GM19468 (cell line): ENCODE data around the gene PPP1CC.
"Not testable (repeated sequence)": the region's sequence is repeated elsewhere in the genome, so short reads cannot be mapped to it uniquely, and the experiment has no call there.

Source experiments
- ATAC-seq: cut with Tn5 transposase; IDR thresholded peaks from one replicate; pipeline ENCODE4 v1.9.1; 2021; ENCODE audit warnings: mild to moderate bottlenecking, moderate library complexity, moderate number of reproducible peaks; ENCODE audit not compliant: unreplicated experiment; ENCODE audit errors: extremely low read depth

Gene PPP1CC

DNA sequence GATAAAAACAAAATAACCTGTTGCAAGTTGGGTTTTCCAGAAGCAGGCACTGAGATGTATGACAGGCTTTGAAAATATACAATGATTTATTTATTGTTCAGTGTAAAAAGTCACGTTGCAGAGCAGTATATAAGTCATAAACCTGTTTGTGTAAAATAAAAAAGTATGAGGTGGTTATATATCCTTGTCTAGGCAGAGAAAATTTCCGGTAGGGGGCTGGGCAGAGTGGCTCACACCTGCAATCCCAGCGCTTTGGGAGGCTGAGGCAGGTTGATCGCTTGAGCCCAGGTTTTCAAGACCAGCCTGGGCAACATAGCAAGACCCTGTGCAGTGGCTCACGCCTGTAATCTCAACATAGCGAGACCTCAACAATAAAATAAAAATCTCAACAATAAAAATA lies 16.2 kb upstream of the PPP1CC start:
- ATAC-seq: no peak

DNA sequence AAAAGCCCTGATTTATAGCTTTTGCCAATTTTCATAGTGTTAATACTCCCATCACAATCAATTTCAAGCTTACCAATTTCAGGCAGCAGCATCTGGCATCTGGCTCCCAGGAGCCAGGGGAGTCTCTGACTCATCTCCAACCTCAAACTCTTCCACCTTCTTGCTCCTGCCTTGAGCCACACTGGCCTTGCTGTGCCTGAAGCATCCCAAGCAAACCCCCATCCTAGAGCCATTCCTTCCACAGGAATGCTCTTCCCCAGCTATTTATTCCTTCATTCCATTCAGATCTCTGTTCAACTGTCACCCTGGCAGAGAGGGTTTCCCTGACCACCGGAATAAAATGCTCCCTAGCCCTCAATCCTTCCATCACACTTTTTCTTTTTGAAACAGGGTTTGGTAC lies 13.9 kb upstream of the PPP1CC start:
- ATAC-seq: no peak

DNA sequence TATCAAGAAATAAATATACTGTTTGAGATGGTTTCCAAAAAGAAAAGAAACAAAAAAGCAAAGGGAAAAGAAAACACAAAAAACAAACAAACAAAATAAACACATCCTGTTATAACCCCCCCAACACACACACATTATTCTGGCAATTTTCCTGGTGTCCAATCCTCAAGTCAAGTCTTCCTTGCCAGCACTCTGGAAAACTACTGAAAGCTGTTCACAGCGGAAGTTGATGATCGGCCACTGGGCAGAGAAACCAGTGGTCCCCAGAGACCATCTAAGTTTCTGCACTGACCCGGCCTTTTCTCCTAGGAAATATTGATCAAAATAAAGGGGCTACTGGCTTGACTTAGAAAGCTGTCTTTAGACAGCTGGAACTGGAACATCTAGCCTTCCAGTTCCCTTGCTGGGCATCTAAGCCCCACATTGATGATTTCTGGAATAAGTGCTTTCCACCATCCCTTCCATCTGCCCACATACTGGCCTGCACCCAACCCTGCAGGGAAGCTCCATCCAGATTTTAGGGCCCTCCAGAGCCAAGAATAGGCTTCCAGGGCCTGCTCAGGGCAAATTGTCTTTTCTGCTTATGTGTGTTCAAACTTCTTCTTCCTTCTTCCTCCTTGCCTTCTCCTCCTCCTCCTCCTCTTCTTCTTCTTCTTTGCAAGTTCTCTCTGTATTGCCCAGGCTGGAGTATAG lies 11.6 kb upstream of the PPP1CC start:
- no peak for ATAC-seq

DNA sequence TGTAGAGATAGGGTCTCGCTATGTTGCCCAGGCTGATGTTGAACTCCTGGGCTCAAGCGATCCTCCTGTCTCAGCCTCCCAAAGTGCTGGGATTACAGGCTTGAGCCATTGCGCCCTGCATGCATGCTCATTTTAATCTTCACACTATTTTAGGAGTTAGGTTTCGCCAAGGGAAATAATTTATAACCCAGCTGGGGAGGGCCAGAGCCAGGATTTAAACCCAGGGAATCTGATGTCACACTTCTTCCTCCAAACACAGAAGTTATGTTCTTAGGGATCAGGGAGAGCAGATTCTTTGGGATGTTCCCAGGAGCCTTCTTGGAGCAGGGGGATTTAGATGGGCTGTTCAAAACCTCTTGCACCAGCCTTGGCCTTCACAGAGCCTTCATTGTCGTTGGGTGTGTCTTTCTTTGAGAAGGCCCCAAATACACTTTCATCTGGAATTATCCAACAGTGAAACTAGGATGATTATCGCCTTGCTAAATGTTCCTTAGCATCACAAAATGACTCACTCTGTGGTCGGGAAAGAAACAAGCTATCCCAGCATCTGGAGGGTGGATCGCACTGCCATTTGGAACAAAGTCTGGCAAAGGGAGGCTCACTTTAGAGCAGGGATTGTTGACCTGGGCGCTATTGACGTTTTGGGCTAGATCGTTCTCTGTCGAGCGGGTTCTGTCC lies 8.2 kb upstream of the PPP1CC start:
- ATAC-seq: no peak

DNA sequence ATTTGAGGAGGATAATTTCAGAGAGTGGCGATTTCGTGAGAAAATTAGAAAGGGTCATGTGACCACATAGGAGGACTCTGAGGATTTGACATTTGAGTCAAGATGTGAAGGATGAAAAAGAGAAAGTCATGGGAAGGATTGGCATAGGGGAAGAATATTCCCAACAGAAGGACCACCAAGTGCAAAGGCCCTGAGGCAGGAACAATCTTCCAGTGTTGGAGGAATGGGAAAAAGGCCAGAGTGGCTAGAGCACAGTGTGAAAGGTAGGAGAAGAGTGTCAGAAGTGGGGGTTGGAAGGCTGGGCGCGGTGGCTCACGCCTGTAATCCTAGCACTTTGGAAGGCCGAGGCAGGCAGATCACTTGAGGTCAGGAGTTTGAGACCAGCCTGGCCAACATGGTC lies 3.9 kb upstream of the PPP1CC start:
- ATAC-seq: no peak

DNA sequence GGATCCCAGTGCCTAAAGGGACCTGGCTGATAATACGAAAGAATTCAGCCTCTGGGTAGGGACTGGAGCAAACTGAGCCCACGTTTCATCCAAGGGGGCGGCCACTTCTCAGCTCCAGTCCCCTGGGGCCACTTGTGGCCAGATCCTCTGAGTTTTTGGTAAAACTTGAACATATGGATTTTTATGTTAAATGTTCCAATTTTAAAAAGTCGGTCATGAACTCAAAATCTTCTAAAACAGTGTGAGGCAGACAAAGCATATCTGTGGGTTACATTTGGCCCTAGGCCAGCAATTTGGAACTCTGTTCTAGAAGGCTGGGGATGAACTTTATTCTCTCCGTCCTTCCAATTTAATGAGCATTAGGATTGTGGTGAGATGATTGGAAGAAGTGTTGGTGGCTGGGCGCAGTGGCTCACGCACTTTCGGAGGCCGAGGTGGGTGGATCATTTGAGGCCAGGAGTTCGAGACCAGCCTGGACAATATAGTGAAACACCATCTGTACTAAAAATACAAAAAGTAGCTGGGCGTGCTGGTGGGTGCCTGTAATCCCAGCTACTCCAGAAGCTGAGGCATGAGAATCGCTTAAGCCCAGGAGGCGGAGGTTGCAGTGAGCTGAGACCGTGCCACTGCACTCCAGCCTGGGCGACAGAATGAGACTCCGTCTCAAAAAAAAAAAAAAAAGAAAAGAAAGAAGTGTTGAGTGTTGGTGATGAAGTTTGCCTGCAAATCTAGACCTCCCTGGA lies 3.0 kb upstream of the PPP1CC start:
- ATAC-seq: no peak

DNA sequence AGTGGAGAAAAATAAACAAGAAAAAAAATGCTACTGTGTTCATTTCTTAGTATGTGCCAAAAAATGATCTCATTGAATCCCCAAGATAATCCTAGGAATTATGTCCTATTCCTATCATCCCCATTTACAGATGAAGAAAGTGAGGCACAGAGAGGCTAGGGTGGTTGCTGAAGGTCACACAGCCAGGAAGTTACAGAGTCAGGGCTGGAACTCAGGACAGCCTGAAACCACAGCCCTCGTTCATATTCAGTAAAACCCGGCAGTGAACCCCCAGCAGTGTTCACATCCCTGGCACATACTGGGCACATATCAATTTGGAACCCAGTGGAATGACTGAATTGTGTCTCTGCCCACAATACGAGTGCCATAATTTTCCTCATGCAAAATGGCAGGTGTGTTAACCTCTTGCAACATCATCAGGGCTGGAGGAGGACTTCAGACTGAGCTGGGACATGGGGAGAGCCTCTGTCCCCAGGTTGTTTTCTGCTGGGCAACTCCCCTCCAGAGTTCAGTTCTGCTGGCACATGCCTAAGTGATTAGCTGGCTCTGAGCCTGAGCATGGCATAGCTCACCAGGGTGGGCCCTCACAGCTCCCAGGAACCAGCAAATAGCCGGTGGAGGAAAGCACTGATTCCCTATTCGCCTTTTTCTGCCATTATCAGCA lies 2.0 kb upstream of the PPP1CC start:
- no peak for ATAC-seq

DNA sequence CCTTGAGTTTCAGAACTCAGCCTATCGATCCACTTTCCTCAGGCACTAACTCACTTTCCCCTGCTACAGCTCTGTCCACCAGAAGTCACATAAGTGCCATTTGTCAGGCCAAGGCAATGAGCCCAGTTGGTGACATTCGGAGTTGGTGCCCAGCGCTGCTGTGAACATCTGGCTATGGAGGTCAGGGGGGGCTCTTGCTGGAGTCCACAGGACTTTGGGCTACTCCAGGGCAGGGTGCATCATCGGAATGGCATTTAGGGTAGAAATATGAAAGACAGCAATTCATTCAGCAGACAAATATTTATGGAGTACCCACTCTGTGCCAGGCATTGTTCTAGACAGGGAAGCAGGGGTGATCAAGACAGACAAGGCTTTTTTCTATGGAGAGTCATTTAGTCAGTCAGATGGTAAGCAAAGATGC lies 1.5 kb upstream of the PPP1CC start:
- ATAC-seq: no peak

DNA sequence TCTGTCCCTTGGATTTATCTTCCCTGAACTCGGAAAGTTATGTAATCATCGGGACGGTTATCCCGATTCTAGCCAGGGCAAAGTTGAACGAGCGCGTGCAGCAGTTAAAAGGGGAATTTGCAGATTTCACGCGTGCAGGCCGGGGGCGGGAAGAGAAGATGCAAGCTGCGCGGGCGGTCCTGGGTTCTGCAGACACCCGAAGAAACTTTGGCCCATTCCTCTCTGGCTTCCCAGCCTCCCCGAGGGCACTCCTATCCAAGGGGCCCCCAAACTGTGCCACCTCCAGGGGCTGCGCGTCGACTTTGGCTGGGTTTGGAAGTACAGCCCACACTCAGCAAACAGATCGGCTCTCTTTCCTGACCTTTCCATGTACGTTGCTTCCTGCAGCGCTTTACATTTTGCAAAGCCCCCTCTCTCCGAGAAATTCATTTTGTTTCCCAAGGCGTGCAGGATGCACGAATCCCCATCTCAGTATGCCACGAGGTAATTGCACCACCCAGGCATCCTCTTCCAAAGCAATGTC lies 941 bp upstream of the PPP1CC start:
- ATAC-seq: no peak

DNA sequence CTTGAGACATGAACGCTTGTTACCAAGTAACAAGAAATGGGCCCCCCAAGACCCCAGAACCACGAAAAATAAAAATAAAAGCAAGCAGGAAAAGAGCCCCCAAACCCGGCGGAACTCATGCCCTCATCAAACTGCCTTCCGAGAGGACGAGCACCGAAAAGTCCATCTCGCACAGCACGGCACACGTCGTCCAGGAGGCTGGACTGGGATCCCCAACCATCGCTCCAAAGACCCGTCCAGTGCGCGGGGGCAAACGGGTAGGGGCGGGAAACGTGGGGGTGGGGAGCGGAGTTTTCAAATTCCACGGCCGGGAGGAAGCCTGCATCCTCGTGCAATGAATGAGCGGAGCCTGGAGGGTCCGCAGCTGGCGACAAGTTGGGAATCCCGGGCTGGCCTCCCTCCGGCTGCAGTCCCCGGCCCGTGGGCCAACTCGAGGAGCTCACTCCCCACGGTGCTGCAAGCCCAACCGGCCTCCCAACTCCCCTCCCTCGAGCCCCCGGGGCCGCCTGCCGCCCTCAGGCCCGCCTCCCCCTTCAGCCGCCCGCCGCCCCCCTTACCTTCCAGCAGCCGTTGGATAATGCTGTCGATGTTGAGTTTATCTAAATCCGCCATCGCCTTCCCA lies 484 bp downstream of the PPP1CC start:
- no peak for ATAC-seq

DNA sequence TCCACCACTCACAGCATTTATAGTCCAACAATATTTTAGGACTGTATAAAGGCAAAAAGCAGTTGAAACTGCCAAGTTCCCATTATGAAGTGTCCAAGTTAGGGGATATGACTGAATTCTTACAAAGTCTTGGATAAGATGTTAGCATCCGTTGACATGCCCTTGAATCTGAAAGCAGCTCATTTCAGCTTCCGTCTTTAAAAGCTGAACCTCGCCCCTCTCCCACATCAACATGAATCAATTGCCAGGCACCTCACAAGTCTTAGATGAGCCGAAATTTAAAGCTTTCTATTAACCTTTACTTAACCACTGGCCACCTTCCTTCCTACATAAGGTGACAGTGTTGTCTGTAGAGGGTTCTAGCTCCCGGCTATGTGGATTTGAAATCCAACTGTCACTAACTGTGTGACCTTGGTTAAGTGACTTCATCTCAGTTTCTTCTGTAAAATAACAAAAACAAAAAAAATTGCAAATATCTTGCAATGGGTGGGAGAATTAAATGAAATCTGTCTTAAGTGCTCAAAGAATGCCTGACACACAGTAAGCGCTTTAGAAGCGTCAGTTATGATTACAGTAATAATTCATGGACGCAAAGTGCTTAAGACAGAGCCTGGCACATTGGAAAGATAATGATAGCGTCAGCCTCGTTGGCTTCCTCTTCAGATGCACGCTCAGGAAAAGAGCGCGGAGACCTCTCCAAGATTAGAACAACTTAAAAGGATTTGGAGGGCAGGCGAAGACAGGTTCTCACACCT lies 1.2 kb downstream of the PPP1CC start:
- no peak for ATAC-seq

DNA sequence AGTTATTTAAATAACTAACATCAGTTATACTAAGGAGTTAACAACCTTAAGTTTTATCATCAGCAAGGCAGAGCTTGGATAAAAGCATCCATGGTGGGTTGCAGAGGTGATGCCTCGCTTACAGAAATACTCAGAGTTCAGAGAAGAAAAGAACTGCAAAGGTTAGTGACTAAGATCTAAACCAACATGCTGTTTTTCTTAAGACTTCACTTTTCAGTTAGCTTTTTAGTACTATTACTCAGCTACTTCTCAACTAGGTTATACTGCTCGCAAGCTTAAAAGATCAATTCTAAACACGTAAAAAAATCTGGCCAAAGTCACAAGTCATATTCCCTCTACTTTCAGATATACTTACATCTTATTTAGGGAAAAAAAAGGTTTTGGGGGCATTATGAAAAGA lies 2.8 kb downstream of the PPP1CC start:
- no peak for ATAC-seq

DNA sequence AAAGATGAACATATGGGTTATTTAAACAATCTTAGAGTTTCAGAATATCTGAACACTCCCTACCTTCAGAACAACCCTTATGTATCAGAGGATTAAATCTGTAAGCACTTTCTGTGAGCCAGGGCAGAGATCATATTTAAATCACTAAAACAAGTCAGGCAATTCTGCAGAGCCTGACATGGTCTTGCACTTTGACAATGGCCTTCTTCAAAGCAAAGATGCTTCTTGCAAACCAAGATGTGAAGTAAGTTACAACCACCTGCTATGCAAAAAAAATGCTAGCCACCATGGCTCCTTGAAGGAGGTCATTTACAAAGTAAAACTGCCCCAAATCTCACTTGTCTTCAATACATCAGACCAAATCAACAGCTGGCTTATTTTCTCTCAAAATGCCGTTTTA lies 3.2 kb downstream of the PPP1CC start:
- no peak for ATAC-seq

DNA sequence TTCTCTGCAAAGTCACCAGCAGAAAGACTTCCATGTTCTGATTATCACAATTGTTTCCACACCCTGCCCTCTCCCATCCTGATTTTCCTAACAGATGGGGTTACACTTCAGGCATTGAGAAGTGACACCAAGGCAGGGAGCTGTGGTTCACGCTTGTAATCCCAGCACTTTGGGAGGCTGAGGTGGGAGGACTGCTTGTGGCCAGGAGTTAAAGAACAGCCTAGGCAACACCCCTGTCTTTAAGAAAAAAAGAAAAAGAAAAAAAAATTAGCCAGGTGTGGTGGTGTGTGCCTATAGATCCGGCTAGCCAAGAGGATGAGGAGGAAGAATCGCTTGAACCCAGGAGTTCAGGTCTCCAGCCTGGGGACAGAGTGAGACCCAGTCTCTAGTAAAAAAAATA lies 5.2 kb downstream of the PPP1CC start:
- no peak for ATAC-seq

DNA sequence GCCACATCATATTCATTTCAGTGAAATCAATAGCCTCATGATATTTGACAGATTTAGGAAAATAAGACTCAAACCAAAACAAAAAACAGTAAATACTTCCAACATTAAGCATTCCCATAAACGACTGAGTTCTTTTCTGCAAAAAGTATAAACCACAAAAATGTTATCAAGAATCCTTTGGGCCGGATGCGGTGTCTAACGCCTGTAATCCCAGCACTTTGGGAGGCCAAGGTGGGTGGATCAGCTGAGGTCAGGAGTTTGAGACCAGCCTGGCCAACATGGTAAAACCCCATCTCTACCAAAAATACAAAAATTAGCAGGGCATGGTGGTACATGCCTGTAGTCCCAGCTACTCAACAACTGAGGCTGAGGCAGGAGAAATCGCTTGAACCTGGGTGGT lies 5.7 kb downstream of the PPP1CC start:
- ATAC-seq: not testable (repeated sequence)

DNA sequence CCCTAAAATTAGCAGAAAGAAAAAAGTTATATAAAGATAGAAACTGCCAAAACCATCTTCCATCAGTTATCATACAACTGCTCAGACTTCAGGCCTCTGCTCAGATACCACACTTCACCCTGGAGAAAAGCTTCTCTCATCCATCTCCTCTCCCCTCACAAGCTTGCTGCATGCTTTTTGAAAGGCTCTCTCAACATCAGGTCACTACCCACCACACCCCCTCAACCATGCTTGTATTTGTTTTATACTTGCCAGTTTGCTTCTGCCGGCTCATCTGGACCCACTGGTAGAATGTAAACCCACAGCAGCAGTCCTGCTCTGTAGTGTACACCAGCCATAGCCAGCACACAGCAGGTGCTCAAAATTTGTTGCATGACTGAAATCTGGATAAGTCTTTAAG lies 8.8 kb downstream of the PPP1CC start:
- no peak for ATAC-seq

DNA sequence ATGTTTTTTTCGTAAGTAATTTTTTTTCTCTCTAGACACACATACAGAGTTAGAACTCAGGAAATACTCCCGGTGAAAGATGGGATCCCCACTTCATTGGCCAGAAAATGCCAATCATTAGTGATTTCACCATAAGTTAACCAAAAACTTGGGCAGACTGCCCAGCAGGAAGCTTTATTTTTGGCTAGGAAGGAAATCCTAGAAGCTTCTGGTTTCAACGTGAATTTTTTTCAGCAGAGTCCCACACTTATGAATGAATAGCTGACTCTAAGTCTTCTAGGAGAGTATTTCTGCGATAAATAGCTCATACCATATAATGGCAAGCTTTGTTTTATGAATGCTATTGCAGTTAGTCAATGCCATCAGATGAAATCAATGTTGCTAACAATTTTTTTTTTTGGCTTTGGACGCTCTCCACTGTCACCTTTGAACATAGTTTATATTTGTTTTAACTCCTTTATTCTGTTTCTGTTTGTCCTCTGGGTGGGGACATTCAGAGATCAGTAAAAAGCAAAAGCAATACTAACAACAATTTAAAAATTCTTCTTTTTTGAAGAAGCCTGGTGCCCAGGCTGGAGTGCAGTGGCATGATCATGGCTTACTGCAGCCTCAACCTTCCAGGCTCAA lies 9.5 kb downstream of the PPP1CC start:
- no peak for ATAC-seq

DNA sequence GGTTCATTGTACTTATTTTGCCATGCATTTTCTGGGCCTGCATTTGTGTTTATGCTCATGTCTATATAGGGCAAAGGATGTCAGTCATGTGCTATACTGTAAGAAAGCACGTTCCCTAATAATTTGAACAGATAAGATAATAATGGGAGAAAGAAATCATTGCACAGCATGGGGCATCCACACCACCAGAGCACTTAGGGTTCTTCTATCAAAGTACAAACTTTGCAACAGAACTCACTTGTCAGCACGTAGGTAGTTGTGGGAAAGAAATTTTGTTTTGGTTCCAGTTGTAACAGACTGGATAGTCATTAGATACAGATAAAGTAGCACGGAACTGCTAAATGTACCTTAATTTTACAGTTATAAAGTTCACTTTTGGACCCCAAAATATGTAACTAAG lies 10.1 kb downstream of the PPP1CC start:
- ATAC-seq: no peak

DNA sequence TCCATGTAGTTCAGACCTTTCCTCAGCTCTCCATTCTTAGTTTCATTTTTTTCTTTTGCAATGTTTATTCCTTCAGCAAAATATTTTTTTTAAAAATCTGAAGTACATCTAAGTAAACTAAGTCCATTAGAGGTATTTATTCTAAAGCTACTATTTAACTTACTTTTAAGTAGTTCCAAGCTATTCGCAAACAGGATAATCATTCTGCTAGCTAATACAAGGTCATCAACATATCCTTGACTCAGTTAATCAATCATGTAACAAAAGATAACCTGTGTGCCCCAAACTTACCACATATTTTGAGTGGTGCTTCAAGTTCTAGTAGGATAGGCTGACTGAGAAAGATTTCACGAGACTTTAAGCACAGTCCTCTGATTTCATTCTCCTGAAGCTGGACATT lies 11.2 kb downstream of the PPP1CC start:
- no peak for ATAC-seq
